Activated CD8-positive, alpha-beta T cell treated with anti-CD3 and anti-CD28 coated beads for 36 hours (primary cell): ENCODE measurements around the gene RCAN2. TPM values are rescaled to one million over a fixed set of nuclear protein-coding genes. Genes with fewer than 3 reads are reported as not detected.

Experiments
- ATAC-seq: fragments of 200-7000 bp; cut with Tn5 transposase; one replicate; pipeline ENCODE4 v1.10.0; 2021; ENCODE audit warnings: mild to moderate bottlenecking, moderate library complexity
- CTCF ChIA-PET: fragments of 350-600 bp; sonication (Branson Sonifier 250); formaldehyde crosslinking; loops from one replicate; lab custom pipeline; 2021; ENCODE audit warnings: antibody characterized with exemption; lab: Charles Lee
- POLR2A ChIA-PET: fragments of 350-600 bp; sonication (Branson Sonifier 250); formaldehyde crosslinking; loops from one replicate; lab custom pipeline; 2021; ENCODE audit warnings: antibody characterized with exemption; lab: Charles Lee
- DNase-seq: peaks from one replicate; pipeline ENCODE4 v3.0.0-alpha.2; 2020
- H3K27ac Mint-ChIP-seq: one replicate; pipeline ENCODE4 v1.8.0; 2021; ENCODE audit warnings: mild to moderate bottlenecking, mixed read lengths
- H3K27me3 Mint-ChIP-seq: one replicate; pipeline ENCODE4 v1.8.0; 2021; ENCODE audit warnings: mixed read lengths
- H3K36me3 Mint-ChIP-seq: one replicate; pipeline ENCODE4 v1.8.0; 2021; ENCODE audit warnings: low read depth, mixed read lengths
- H3K4me1 Mint-ChIP-seq: one replicate; pipeline ENCODE4 v1.8.0; 2021; ENCODE audit warnings: low read depth, mixed read lengths
- H3K4me3 Mint-ChIP-seq: one replicate; pipeline ENCODE4 v1.8.0; 2021; ENCODE audit warnings: mild to moderate bottlenecking, moderate library complexity, mixed read lengths
- H3K9me3 Mint-ChIP-seq: one replicate; pipeline ENCODE4 v1.8.0; 2021; ENCODE audit warnings: mixed read lengths
- intact Hi-C: fragments of 100-400 bp; cut with micrococcal nuclease; formaldehyde crosslinking; loops from one replicate; pipeline ENCODE4 v1.10.0; 2022
- total RNA-seq, 2 experiments: library from RNA; stranded (reverse); gene quantifications; one replicate each; pipeline ENCODE4 v1.2.3, GENCODE V29; 2021
- TF ChIP-seq, protein P1 (sequence below): fragments of 200-600 bp; IDR thresholded peaks from one replicate; pipeline ENCODE4 v1.8.0; 2022; ENCODE audit warnings: antibody characterized with exemption, mild to moderate bottlenecking

RCAN2 gene
- total RNA-seq, 2 experiments from 2014 or later: not detected

DNA sequence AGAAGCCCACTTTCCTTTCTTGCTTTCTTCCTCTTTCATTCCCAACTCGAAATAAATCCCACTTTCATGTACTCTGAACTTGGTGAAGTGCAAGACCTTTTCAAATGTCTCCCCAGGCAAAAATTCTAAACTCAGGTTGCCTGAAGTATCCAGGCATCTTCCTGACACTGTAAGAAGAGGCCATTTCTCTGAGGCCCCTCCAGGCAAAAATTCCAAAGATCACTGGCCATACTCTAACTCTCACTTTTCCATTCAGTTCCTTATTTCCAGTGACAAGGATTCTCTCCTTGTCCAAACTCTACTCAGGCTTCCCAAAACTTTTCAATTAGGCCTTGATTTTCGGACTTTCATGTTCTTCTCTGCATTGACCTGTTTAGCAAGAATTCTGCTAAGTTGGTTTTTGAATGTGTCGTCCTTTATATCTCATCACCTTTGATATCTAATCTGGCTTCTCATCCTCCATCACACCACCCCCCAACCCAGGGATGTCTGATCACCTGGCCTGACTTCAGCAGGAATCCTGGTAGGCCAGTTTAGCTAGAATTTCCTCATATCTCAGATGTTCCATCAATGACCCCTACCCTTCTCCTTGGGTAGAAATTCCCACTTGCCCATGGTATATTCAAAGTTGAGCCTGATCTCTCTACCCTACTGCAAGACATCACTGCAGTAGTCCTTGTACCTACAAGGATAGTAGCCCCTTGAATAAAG is 124.9 kb downstream of the RCAN2 start:
- TF ChIP-seq, protein P1, sequence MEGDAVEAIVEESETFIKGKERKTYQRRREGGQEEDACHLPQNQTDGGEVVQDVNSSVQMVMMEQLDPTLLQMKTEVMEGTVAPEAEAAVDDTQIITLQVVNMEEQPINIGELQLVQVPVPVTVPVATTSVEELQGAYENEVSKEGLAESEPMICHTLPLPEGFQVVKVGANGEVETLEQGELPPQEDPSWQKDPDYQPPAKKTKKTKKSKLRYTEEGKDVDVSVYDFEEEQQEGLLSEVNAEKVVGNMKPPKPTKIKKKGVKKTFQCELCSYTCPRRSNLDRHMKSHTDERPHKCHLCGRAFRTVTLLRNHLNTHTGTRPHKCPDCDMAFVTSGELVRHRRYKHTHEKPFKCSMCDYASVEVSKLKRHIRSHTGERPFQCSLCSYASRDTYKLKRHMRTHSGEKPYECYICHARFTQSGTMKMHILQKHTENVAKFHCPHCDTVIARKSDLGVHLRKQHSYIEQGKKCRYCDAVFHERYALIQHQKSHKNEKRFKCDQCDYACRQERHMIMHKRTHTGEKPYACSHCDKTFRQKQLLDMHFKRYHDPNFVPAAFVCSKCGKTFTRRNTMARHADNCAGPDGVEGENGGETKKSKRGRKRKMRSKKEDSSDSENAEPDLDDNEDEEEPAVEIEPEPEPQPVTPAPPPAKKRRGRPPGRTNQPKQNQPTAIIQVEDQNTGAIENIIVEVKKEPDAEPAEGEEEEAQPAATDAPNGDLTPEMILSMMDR: no peak
- Mint-ChIP-seq H3K4me1 (no peaks in the 10 kb centered on the region), H3K36me3 (no peaks in the 10 kb centered on the region), H3K27me3 (peaks cover 5% of the 10 kb centered on the region), H3K4me3 (no peak overlapping the region), H3K27ac (no peak overlapping the region), H3K9me3 (no peaks in the 10 kb centered on the region)
- ChIA-PET CTCF (no interaction called here), POLR2A (no interaction called here)
- intact Hi-C loops: no loop called here
- ATAC-seq: no peak
- no peak for DNase-seq

DNA sequence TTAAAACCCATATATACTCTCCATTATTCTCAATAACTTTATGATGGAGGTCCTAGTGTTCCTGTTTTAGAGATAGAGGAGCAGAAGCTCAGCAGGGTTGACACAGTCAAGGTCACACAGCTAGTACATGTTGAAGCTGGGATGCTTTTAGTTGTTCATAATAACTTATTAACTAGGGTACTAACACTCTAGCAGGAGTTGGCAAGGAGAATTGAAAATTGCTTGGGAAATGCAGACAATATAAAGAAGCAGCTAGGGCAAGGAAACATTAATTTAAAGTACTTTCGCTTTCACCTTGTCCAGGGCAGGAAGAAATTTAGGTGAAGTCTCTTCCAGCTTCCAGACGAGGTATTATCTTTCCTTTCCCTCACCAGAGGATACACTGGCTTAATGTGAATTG is 133.7 kb downstream of the RCAN2 start:
- no peaks in the 10 kb centered on the region for H3K36me3 Mint-ChIP-seq
- DNase-seq (no peak), ATAC-seq (no peak)
- TF ChIP-seq, protein P1: no peak
- H3K4me3 Mint-ChIP-seq: no peak overlapping the region
- peaks cover 2% of the 10 kb centered on the region for H3K27me3 Mint-ChIP-seq
- H3K9me3 Mint-ChIP-seq: no peaks in the 10 kb centered on the region
- H3K27ac Mint-ChIP-seq: no peak overlapping the region
- peaks cover 2% of the 10 kb centered on the region for H3K4me1 Mint-ChIP-seq
- intact Hi-C loops: no loop called here
- CTCF ChIA-PET: no interaction called here
- POLR2A ChIA-PET: no interaction called here

DNA sequence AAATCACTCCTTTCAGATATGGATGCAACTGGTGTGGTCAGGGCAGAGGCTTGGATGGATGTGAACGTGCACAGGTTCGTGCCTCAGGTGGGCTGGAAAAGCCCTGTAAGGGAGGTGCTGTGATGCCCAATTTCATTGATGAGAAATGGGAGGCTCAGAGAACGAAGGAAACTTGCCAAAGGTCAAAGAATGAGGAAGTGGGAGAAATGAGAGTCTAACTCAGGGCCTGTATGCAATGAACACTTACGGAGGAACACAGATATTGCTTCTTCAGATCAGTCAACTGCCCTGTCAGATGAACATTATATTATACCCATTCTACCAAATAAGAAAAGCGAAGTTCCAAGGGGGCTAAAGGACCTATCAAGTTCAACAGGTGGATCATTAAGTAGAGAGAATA is 134.7 kb downstream of the RCAN2 start:
- DNase-seq (no peak), ATAC-seq (no peak)
- CTCF ChIA-PET: no interaction called here
- TF ChIP-seq, protein P1: no peak
- Mint-ChIP-seq H3K4me1 (peaks cover 2% of the 10 kb centered on the region), H3K4me3 (no peak overlapping the region), H3K27me3 (no peaks in the 10 kb centered on the region), H3K9me3 (no peaks in the 10 kb centered on the region), H3K27ac (no peak overlapping the region), H3K36me3 (no peaks in the 10 kb centered on the region)
- POLR2A ChIA-PET: no interaction called here
- intact Hi-C loops: no loop called here

DNA sequence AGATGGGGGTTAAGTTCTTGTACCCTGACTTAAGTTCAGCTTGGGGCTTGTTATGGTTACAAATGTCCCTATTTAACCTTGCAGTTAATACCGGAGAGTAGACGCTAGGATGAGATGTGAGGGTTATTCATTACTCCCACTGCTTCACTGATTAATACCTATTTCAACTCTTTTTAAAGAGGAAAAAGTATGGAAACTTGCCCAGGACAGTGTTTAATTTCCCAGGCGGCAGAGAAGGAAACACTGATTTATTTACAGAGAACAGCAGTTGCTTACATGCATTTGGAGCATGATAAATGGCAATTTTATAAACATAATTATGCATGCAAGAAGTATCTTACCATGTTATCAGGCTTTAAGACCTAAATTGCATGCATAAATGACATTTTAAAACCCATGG is 137.7 kb downstream of the RCAN2 start:
- ChIA-PET POLR2A (no interaction called here), CTCF (no interaction called here)
- DNase-seq: no peak
- Mint-ChIP-seq H3K36me3 (no peaks in the 10 kb centered on the region), H3K4me1 (peaks cover 2% of the 10 kb centered on the region), H3K27ac (no peak overlapping the region), H3K27me3 (peaks cover 6% of the 10 kb centered on the region), H3K9me3 (no peaks in the 10 kb centered on the region), H3K4me3 (no peak overlapping the region)
- TF ChIP-seq, protein P1: no peak
- intact Hi-C loops: no loop called here
- no peak for ATAC-seq

DNA sequence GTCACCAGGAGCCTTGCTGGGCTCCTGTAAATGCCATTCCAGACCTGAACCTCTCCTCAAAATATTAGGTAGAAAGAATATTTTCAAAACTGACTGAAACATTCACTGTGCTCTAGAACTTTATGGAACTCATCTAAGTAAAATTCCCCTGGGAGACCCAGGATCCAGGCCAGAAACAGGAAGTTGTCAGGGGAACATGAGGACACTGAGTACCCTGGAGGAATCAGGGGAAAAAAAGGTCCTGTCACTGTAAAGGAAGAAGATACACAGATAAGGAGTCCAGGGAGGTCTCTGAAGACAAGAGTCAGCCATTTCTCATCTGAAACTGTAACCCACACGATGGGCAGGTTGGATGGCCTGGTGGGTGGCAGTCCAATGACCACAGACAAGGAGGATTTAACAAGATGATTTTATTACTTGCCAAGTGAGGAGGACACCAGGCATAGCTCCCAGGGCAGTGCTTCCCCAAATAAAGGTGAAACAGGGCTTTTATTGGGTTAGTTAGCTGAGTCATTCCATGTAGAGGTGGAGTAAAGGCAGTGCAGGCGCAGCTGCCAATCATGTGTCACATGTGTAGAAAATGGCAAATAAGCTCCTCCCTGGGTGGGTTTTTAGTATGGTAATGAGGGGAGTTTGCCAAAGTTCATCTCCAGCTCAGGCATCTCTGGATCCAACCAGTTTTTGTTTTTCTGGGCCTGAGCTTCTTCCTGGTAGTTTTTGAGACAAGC is 138.5 kb downstream of the RCAN2 start:
- H3K4me3 Mint-ChIP-seq: no peak overlapping the region

More for the DNA sequence above, 138.5 kb downstream of the RCAN2 start:
- Mint-ChIP-seq H3K27ac (no peak overlapping the region), H3K9me3 (no peaks in the 10 kb centered on the region), H3K27me3 (peaks cover 6% of the 10 kb centered on the region), H3K4me1 (peaks cover 2% of the 10 kb centered on the region), H3K36me3 (no peaks in the 10 kb centered on the region)
- ChIA-PET POLR2A (no interaction called here), CTCF (no interaction called here)
- ATAC-seq (no peak), DNase-seq (no peak)
- TF ChIP-seq, protein P1: no peak
- intact Hi-C loops: no loop called here
